GM21526 (cell line): Measurements from ENCODE around the gene PBX4.

Experiments used
- ATAC-seq: cut with Tn5 transposase; IDR thresholded peaks from one replicate; pipeline ENCODE4 v1.9.1; 2021; ENCODE audit warnings: moderate library complexity; ENCODE audit not compliant: unreplicated experiment, low FRiP score

Gene PBX4

GRCh38 chr19:19544257-19544953, 74.1 kb downstream of the PBX4 start:
- no peak for ATAC-seq

- ATAC-seq = no peak
These were observed 74.8 kb downstream of the PBX4 start for GRCh38 chr19:19543640-19544039.

GRCh38 chr19:19543101-19543500, 75.4 kb downstream of the PBX4 start:
- no peak for ATAC-seq

GRCh38 chr19:19542507-19542906, 76.0 kb downstream of the PBX4 start:
- no peak for ATAC-seq

- no peak for ATAC-seq
These were observed 76.9 kb downstream of the PBX4 start for GRCh38 chr19:19541616-19542015.

GRCh38 chr19:19540715-19541515, 77.6 kb downstream of the PBX4 start:
- ATAC-seq = peak; percentile 44

GRCh38 chr19:19540064-19540714, 78.3 kb downstream of the PBX4 start:
- no peak for ATAC-seq

- no peak for ATAC-seq
These were observed 78.8 kb downstream of the PBX4 start for GRCh38 chr19:19539698-19540063.

- no peak for ATAC-seq
These were observed 79.7 kb downstream of the PBX4 start for GRCh38 chr19:19538785-19539166.

- no peak for ATAC-seq
These were observed 80.3 kb downstream of the PBX4 start, which contains the start of gene CILP2 for GRCh38 chr19:19538061-19538784. TSS of gene CILP2 (plus strand) at chr19:19538265. CDS start at chr19:19538350, 85 bp downstream.

- ATAC-seq = no peak
These were observed 81.1 kb downstream of the PBX4 start for GRCh38 chr19:19537075-19538048.

- no peak for ATAC-seq
These were observed 82.9 kb downstream of the PBX4 start for GRCh38 chr19:19535311-19536191.

GRCh38 chr19:19534556-19535265, 83.8 kb downstream of the PBX4 start:
- ATAC-seq = no peak

- no peak for ATAC-seq
These were observed 84.6 kb downstream of the PBX4 start for GRCh38 chr19:19533841-19534240.

- ATAC-seq = no peak
These were observed 85.4 kb downstream of the PBX4 start for GRCh38 chr19:19532806-19533701.

- ATAC-seq = no peak
These were observed 86.3 kb downstream of the PBX4 start for GRCh38 chr19:19531951-19532805.
